ENCODE measurements around the gene AKR7A2. TPM values are rescaled to one million over a fixed set of nuclear protein-coding genes. Genes with fewer than 3 reads are reported as not detected.
A peak's percentile ranks its signal among the peaks of the same experiment; 100 is the strongest.
"Not testable (repeated sequence)": the region's sequence is repeated elsewhere in the genome, so short reads cannot be mapped to it uniquely, and the experiment has no call there.

The AKR7A2 gene
- total RNA-seq, 2 experiments from 2014 or later, result 11.1 to 11.8 TPM

DNA sequence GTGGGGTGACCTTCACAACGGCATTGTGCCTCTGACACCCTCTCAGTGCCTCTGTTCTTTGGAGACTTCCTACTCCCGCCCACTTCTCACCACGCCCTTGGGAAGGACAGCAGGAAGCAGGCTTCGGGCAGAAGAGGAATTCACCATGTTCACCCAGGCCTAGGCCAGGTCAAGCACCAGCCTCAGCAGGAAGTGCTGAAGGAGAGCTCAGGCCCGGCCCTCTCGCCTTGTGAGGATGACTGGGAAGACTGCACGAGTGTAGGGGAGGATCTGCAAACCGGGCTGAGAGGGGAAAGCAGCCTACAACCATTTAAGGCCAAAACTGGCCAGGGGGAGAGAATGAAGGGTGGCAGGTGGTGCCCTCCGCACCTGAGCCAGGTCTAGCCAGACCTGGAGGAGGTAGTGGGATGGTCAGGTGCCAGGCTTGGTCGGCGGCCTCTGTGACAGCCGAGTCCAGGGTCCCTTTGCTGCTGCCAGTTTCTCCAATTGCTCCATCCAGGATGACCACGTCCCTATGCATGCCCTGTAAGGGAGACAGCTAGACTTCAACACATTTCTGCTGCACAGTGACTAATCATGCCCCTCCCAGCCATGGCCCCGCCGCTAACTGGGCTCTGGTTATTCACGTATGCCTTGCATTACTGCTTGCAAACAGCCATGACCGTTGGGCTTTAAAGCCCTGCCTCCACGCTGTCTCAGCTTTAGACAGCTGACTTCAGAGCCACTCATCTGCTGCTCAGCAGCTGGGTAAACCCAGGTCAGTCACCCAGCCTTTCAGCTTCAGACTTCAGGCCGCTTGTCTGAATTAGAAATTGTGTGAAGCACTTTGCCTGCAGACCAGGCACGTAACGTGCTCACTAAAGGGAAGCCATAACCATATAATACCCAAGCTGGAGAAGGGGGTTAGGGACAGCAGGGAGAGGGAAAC lies 51.5 kb downstream of the AKR7A2 start:
- TF ChIP-seq, protein P1, sequence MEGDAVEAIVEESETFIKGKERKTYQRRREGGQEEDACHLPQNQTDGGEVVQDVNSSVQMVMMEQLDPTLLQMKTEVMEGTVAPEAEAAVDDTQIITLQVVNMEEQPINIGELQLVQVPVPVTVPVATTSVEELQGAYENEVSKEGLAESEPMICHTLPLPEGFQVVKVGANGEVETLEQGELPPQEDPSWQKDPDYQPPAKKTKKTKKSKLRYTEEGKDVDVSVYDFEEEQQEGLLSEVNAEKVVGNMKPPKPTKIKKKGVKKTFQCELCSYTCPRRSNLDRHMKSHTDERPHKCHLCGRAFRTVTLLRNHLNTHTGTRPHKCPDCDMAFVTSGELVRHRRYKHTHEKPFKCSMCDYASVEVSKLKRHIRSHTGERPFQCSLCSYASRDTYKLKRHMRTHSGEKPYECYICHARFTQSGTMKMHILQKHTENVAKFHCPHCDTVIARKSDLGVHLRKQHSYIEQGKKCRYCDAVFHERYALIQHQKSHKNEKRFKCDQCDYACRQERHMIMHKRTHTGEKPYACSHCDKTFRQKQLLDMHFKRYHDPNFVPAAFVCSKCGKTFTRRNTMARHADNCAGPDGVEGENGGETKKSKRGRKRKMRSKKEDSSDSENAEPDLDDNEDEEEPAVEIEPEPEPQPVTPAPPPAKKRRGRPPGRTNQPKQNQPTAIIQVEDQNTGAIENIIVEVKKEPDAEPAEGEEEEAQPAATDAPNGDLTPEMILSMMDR (IDR thresholded peaks at IDR 0.05), result no peak
- H3K9me3 Mint-ChIP-seq, result no peaks in the 10 kb centered on the region
- peaks cover 45% of the 10 kb centered on the region for H3K36me3 Mint-ChIP-seq (ENCODE audit: low read depth)
- H3K4me1 Mint-ChIP-seq (ENCODE audit: low read depth), result peaks cover 4% of the 10 kb centered on the region
- ATAC-seq (ENCODE audit: poor library complexity) (no peak), DNase-seq (no peak)
- no peak overlapping the region for H3K4me3 Mint-ChIP-seq
- H3K27me3 Mint-ChIP-seq, result no peaks in the 10 kb centered on the region
- peaks cover 46% of the 10 kb centered on the region for H3K36me3 ChIP-seq (ENCODE audit: insufficient read depth, low read length)
- intact Hi-C loops (cut with DNase I, micrococcal nuclease), result no loop called here
- no peaks in the 10 kb centered on the region for H3K27me3 ChIP-seq (ENCODE audit: control insufficient read depth in 1 of 2, insufficient read depth in 2 of 2, low read length in 2 of 2)
- ChIA-PET CTCF (no interaction called here), POLR2A (no interaction called here)
- no peak overlapping the region for H3K27ac ChIP-seq (ENCODE audit: low read depth in 1 of 2, low read length in 2 of 2)
- H3K4me3 ChIP-seq (ENCODE audit: low read length), result no peak overlapping the region
- no peaks in the 10 kb centered on the region for H3K9me3 ChIP-seq (ENCODE audit: control insufficient read depth in 1 of 2, insufficient read depth in 1 of 2, low read length in 2 of 2)
- H3K27ac Mint-ChIP-seq, result no peak overlapping the region
- H3K4me1 ChIP-seq (ENCODE audit: insufficient read depth, low read length), result no peaks in the 10 kb centered on the region

DNA sequence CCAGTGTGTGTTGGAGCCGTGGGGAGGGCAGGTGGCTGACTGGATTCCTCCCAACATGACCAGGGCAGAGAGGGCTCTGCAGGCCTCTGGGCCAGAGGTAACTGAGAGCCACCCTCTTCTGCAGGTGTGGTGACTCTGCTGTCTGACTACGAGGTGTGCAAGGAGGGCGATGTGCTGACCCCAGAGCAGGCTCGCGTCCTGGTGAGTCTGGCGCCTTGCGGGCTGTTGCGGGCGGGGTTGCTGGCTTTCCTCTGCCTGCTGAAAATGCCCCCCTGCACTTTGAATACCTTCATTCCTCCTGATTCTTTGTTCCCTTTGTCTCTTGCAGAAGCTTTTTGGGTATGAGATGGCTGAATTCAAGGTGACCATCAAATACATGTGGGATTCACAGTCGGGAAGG lies 53.6 kb downstream of the AKR7A2 start:
- Histone ChIP-seq H3K9me3 (ENCODE audit: control insufficient read depth in 1 of 2, insufficient read depth in 1 of 2, low read length in 2 of 2) (no peaks in the 10 kb centered on the region), H3K27ac (ENCODE audit: low read depth in 1 of 2, low read length in 2 of 2) (no peak overlapping the region), H3K4me1 (ENCODE audit: insufficient read depth, low read length) (peaks cover 12% of the 10 kb centered on the region), H3K4me3 (ENCODE audit: low read length) (no peak overlapping the region), H3K36me3 (ENCODE audit: insufficient read depth, low read length) (peaks cover 56% of the 10 kb centered on the region), H3K27me3 (ENCODE audit: control insufficient read depth in 1 of 2, insufficient read depth in 2 of 2, low read length in 2 of 2) (no peaks in the 10 kb centered on the region)
- CTCF ChIA-PET, result no interaction called here
- ATAC-seq (ENCODE audit: poor library complexity), result no peak
- Mint-ChIP-seq H3K4me3 (no peak overlapping the region), H3K27ac (no peak overlapping the region), H3K36me3 (ENCODE audit: low read depth) (peaks cover 55% of the 10 kb centered on the region), H3K27me3 (no peaks in the 10 kb centered on the region), H3K4me1 (ENCODE audit: low read depth) (peaks cover 8% of the 10 kb centered on the region), H3K9me3 (no peaks in the 10 kb centered on the region)
- TF ChIP-seq, protein P1 (IDR thresholded peaks at IDR 0.05), result no peak
- POLR2A ChIA-PET, result no interaction called here
- DNase-seq, result no peak
- intact Hi-C loops (cut with DNase I, micrococcal nuclease), result no loop called here

DNA sequence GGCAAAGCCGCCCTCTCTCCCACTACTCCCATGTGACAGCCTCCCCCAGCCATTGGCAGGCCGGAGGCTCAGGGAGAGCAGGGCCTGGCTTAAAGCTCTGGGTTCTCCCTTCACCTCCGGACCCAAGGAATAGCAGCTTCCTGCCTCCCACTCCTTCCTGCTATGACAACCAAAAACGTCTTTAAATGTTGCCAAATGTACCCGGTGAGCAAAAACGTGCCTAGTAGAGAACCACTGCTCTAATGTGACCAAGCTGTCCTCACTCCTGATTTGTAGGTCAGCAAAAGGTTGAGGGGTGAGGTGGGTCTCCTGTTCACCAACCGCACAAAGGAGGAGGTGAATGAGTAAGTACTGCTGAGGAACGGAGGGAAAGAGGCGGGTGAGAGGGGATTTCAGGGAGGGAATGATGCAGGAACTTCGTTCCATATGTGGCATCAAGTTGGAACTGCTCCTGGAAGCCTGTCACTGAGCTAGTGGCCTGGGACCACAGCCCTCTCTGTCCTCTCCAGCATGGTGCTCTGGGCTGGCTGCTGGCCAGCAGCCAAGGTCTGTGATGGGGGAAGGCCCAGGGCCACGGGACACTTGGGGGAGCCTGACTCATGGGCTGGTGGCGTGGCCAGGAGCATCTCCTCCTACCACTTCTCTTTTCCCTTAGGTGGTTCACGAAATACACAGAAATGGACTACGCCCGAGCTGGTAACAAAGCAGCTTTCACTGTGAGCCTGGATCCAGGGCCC lies 54.6 kb downstream of the AKR7A2 start:
- Histone ChIP-seq H3K36me3 (ENCODE audit: insufficient read depth, low read length) (peaks cover 56% of the 10 kb centered on the region), H3K9me3 (ENCODE audit: control insufficient read depth in 1 of 2, insufficient read depth in 1 of 2, low read length in 2 of 2) (no peaks in the 10 kb centered on the region), H3K27ac (ENCODE audit: low read depth in 1 of 2, low read length in 2 of 2) (no peak overlapping the region), H3K4me1 (ENCODE audit: insufficient read depth, low read length) (peaks cover 22% of the 10 kb centered on the region), H3K27me3 (ENCODE audit: control insufficient read depth in 1 of 2, insufficient read depth in 2 of 2, low read length in 2 of 2) (no peaks in the 10 kb centered on the region), H3K4me3 (ENCODE audit: low read length) (no peak overlapping the region)
- no peak overlapping the region for H3K4me3 Mint-ChIP-seq
- H3K27me3 Mint-ChIP-seq, result no peaks in the 10 kb centered on the region
- H3K27ac Mint-ChIP-seq, result peak overlapping the region; percentile 27
- peaks cover 16% of the 10 kb centered on the region for H3K4me1 Mint-ChIP-seq (ENCODE audit: low read depth)
- TF ChIP-seq, protein P1 (IDR thresholded peaks at IDR 0.05), result no peak
- no peak for DNase-seq
- H3K9me3 Mint-ChIP-seq, result no peaks in the 10 kb centered on the region
- H3K36me3 Mint-ChIP-seq (ENCODE audit: low read depth), result peaks cover 59% of the 10 kb centered on the region
- CTCF ChIA-PET, result interaction anchor here (0.6 to 1.2 kb wide), 2 partner anchors 15 to 16 kb away, joined by 3 read pairs; no protein-coding TSS in a partner anchor
- no peak for ATAC-seq (ENCODE audit: poor library complexity)
- intact Hi-C loops (cut with DNase I, micrococcal nuclease), result no loop called here
- POLR2A ChIA-PET, result no interaction called here

DNA sequence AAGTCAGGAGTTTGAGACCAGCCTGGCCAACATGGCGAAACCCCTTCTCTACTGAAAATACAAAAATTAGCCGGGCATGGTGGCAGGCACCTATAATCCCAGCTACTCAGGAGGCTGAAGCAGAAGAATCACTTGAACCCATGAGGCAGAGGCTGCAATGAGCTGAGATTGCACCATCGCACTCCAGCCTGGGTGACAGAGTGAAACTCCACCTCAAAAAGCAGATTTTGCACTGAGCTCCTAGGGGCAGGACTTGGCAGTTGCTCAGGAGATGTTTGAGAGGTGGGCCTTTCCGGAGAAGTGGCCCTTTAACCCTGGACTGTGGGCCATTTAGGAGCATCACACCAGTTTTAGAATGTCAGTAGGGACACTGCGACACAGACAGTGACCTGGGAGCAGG lies 55.6 kb downstream of the AKR7A2 start:
- H3K4me3 Mint-ChIP-seq; H3K4me3 ChIP-seq (ENCODE audit: low read length); H3K27me3 Mint-ChIP-seq; DNase-seq; H3K27me3 ChIP-seq (ENCODE audit: control insufficient read depth in 1 of 2, insufficient read depth in 2 of 2, low read length in 2 of 2); H3K9me3 Mint-ChIP-seq; intact Hi-C loops (cut with DNase I, micrococcal nuclease); H3K9me3 ChIP-seq (ENCODE audit: control insufficient read depth in 1 of 2, insufficient read depth in 1 of 2, low read length in 2 of 2); H3K27ac Mint-ChIP-seq; ATAC-seq (ENCODE audit: poor library complexity); H3K27ac ChIP-seq (ENCODE audit: low read depth in 1 of 2, low read length in 2 of 2): not testable (repeated sequence)
- ChIA-PET CTCF (interaction anchor here (1.2 kb wide), 1 partner anchor 15 kb away, joined by 3 read pairs; no protein-coding TSS in a partner anchor), POLR2A (interaction anchor here (0.6 kb wide), 1 partner anchor 57 kb away, joined by 3 read pairs; no protein-coding TSS in a partner anchor)
- H3K36me3 ChIP-seq (ENCODE audit: insufficient read depth, low read length), result peaks cover 56% of the 10 kb centered on the region
- peaks cover 26% of the 10 kb centered on the region for H3K4me1 Mint-ChIP-seq (ENCODE audit: low read depth)
- peaks cover 29% of the 10 kb centered on the region for H3K4me1 ChIP-seq (ENCODE audit: insufficient read depth, low read length)
- peaks cover 59% of the 10 kb centered on the region for H3K36me3 Mint-ChIP-seq (ENCODE audit: low read depth)
